ENCODE data around the gene METTL25B. TPM values are rescaled to one million over a fixed set of nuclear protein-coding genes. Genes with fewer than 3 reads are reported as not detected.

METTL25B gene
- total RNA-seq, 1 donor from 2014 or later: 56.7 TPM

DNA sequence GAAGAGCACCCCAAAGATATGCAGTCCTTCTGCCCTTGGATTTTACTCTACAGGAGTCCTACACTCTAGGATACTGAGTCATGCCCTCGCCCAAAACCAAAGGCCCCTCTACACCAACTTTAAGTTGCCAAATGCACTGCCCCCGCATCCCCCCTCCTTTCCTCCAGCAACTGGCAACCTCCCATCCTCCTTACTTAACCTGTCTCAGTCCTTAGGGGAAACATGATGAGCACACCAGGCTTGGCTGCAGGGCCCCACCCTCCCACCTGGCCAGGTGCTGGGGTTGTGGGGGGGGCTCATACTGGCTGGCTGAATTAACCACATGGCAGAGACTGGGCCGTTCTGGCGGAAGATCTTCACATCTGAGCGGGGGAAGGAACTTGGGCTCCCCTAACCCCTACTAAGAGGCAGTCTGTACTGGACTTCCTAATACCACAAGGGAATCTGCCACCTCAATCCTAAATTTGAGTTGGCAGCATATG lies 22.0 kb downstream of the METTL25B start:
- POLR2A ChIA-PET: interaction anchor here (0.6 to 4.1 kb wide), 6 partner anchors 8 to 1660 kb away, joined by 3 to 91 read pairs (median 42); partner anchors contain the start of genes ISG20L2, MEF2D, METTL25B and MRPL24
- ATAC-seq (ENCODE audit: low read depth) (no peak), DNase-seq (no peak)
- no peaks in the 10 kb centered on the region for H3K27me3 Mint-ChIP-seq
- H3K4me3 Mint-ChIP-seq: peak overlapping the region; percentile 90
- peak overlapping the region; percentile 85 for H3K27ac Mint-ChIP-seq
- H3K9me3 Mint-ChIP-seq: no peaks in the 10 kb centered on the region
- H3K36me3 Mint-ChIP-seq (ENCODE audit: low read depth): peaks cover 12% of the 10 kb centered on the region
- H3K4me1 Mint-ChIP-seq: peaks cover 70% of the 10 kb centered on the region
- TF ChIP-seq, protein P1, sequence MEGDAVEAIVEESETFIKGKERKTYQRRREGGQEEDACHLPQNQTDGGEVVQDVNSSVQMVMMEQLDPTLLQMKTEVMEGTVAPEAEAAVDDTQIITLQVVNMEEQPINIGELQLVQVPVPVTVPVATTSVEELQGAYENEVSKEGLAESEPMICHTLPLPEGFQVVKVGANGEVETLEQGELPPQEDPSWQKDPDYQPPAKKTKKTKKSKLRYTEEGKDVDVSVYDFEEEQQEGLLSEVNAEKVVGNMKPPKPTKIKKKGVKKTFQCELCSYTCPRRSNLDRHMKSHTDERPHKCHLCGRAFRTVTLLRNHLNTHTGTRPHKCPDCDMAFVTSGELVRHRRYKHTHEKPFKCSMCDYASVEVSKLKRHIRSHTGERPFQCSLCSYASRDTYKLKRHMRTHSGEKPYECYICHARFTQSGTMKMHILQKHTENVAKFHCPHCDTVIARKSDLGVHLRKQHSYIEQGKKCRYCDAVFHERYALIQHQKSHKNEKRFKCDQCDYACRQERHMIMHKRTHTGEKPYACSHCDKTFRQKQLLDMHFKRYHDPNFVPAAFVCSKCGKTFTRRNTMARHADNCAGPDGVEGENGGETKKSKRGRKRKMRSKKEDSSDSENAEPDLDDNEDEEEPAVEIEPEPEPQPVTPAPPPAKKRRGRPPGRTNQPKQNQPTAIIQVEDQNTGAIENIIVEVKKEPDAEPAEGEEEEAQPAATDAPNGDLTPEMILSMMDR (IDR thresholded peaks at IDR 0.05): no peak
- intact Hi-C loops (cut with micrococcal nuclease): loop anchor here (5.0 kb wide), 1 partner anchor 293 kb away; no protein-coding TSS in a partner anchor
- CTCF ChIA-PET: interaction anchor here (2.0 to 2.3 kb wide), 2 partner anchors 9 to 24 kb away, joined by 14 to 16 read pairs; partner anchors contain the start of gene MRPL24

DNA sequence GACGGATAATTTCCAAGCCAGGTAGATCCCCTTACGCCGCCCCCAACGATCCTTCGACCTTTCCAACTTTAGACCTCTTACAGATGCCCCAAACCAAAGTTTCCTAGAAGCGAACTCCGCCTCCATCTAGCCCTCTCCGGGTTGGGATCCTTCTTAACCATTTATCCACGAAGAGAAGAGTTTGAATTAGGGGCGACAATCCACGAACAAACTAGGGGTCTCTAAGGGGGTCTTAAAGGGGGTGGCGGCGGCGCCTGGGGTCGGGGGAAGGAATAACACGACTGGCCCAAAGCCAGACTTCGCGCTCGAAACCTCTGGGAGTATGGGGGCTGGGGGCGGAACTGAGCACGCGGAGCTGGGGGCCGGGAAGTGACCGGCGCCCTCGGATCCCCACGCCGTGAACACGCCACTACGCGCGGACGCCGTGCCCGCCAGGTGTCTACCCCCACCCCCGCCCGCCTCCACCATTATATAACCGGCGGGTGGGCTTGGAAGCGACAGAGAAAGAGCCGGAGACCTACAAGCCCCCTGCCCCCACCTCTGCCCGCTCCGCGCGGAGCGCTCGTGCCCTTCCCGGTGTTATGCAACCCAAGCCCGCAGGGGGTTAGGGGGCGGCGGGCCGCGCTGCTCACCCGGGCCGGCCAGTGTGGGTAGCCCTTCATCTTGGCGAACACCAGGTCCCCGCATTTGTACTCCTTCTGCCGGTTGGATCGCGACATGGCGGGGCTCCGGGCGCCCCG lies 22.6 kb downstream of the METTL25B start:
- H3K4me3 Mint-ChIP-seq: peak overlapping the region; percentile 90
- peak overlapping the region; percentile 85 for H3K27ac Mint-ChIP-seq
- TF ChIP-seq, protein P1 (IDR thresholded peaks at IDR 0.05): no peak
- intact Hi-C loops (cut with micrococcal nuclease): loop anchor here (1.0 to 5.0 kb wide), 5 partner anchors 10 to 294 kb away; partner anchors contain the start of genes ISG20L2, METTL25B, MRPL24 and PRCC
- CTCF ChIA-PET: interaction anchor here (1.8 to 2.3 kb wide), 4 partner anchors 10 to 61 kb away, joined by 7 to 16 read pairs (median 10); partner anchors contain the start of genes ISG20L2, METTL25B and MRPL24
- no peaks in the 10 kb centered on the region for H3K9me3 Mint-ChIP-seq
- H3K36me3 Mint-ChIP-seq (ENCODE audit: low read depth): peaks cover 6% of the 10 kb centered on the region
- peaks cover 71% of the 10 kb centered on the region for H3K4me1 Mint-ChIP-seq
- no peaks in the 10 kb centered on the region for H3K27me3 Mint-ChIP-seq
- DNase-seq: no peak
- ATAC-seq (ENCODE audit: low read depth): peak; percentile 20
- POLR2A ChIA-PET: interaction anchor here (0.5 to 4.1 kb wide), 11 partner anchors 9 to 817 kb away, joined by 3 to 91 read pairs (median 10); partner anchors contain the start of genes CRABP2, ISG20L2, MEF2D and METTL25B

DNA sequence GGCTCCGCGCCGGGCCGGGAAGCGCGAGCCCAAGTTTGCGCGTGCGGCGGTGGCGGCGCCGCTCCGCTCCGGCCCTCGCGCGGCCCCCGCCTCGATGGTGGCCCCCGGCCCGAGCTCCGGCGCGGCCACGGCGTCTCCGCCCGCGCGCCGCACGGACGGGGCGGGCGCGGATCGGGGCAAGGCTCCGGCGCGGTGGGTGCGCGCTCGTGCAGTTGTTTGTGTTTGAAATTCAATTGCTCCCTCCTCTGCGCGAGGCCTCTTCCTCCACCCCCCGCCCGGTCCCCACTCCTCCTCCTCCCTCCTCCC lies 23.1 kb downstream of the METTL25B start, which contains the start of gene HDGF:
TSS of gene HDGF (minus strand) at position 225 of the 306 bp plus-strand sequence. CDS start 246 bp downstream, outside the sequence.
- peaks cover 67% of the 10 kb centered on the region for H3K4me1 Mint-ChIP-seq
- peaks cover 4% of the 10 kb centered on the region for H3K36me3 Mint-ChIP-seq (ENCODE audit: low read depth)
- peak within 1 kb of the TSS; percentile 93 for H3K4me3 Mint-ChIP-seq
- no peaks in the 10 kb centered on the region for H3K27me3 Mint-ChIP-seq
- peak within 1 kb of the TSS; percentile 92 for H3K27ac Mint-ChIP-seq
- TF ChIP-seq, protein P1 (IDR thresholded peaks at IDR 0.05): no peak
- intact Hi-C loops (cut with micrococcal nuclease): loop anchor here (1.0 to 5.0 kb wide), 5 partner anchors 10 to 294 kb away; partner anchors contain the start of genes ISG20L2, METTL25B, MRPL24 and PRCC
- no peaks in the 10 kb centered on the region for H3K9me3 Mint-ChIP-seq
- no peak for ATAC-seq (ENCODE audit: low read depth)
- CTCF ChIA-PET: interaction anchor here (1.3 to 2.3 kb wide), 5 partner anchors 10 to 62 kb away, joined by 3 to 16 read pairs (median 7); partner anchors contain the start of genes ISG20L2, METTL25B and MRPL24
- DNase-seq: peak; percentile 58
- POLR2A ChIA-PET: interaction anchor here (0.5 to 4.1 kb wide), 20 partner anchors 10 to 1287 kb away, joined by 3 to 91 read pairs (median 7); partner anchors contain the start of genes CRABP2, ISG20L2, MEF2D and METTL25B

DNA sequence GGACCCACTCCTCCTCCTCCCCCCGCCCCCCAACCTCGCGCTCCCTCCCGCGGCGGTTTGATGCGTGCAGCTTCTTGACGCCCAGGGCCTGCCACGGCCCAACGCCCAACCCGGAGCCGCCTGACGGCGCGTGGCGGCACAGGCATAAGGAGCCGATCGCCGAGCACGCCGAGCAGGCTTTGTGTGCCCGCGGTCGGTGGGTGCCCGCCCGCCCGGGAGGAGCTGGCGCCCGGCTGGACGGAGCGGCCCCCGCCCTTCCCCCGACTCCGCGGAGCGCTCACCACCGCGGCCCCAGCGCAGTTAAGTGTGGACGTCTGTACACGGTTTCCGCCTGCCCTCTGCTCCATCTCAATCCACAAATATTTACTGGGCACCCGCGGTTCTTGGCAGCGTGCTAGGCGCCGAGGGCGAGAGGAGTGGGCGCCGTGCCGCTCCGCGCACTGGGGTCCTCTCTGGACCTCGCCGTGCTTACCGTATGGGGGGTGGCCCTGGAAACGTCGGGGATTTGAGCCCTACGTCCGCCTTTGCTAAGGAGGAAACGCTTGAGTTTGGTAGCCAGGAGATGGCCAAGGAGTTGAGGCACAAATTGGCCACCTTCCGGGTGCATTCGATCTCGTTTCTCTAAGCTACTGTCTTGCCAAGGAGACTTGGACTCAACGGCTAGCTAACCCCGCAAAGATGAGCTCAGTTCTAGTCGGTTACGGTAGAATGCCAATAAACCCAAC lies 23.6 kb downstream of the METTL25B start:
- ATAC-seq (ENCODE audit: low read depth) (peak; percentile 85), DNase-seq (peak; percentile 89)

More for the DNA sequence above, 23.6 kb downstream of the METTL25B start:
- H3K27ac Mint-ChIP-seq: peak overlapping the region; percentile 92
- TF ChIP-seq, protein P1 (IDR thresholded peaks at IDR 0.05): no peak
- POLR2A ChIA-PET: interaction anchor here (0.5 to 4.1 kb wide), 22 partner anchors 9 to 1287 kb away, joined by 3 to 91 read pairs (median 7); partner anchors contain the start of genes CRABP2, ISG20L2, MEF2D and METTL25B
- H3K9me3 Mint-ChIP-seq: no peaks in the 10 kb centered on the region
- peaks cover 62% of the 10 kb centered on the region for H3K4me1 Mint-ChIP-seq
- H3K36me3 Mint-ChIP-seq (ENCODE audit: low read depth): peaks cover 4% of the 10 kb centered on the region
- H3K27me3 Mint-ChIP-seq: no peaks in the 10 kb centered on the region
- CTCF ChIA-PET: interaction anchor here (1.3 to 2.3 kb wide), 5 partner anchors 11 to 62 kb away, joined by 3 to 16 read pairs (median 7); partner anchors contain the start of genes ISG20L2, METTL25B and MRPL24
- H3K4me3 Mint-ChIP-seq: peak overlapping the region; percentile 93
- intact Hi-C loops (cut with micrococcal nuclease): loop anchor here (1.0 to 5.0 kb wide), 5 partner anchors 11 to 295 kb away; partner anchors contain the start of genes ISG20L2, METTL25B, MRPL24 and PRCC

All from activated B cell treated with CpG ODN at 0.5 μM for 24 hours (primary cell).